H1 (cell line): ENCODE results near the gene ASAP3. TPM values are rescaled to one million over a fixed set of nuclear protein-coding genes. Genes with fewer than 3 reads are reported as not detected.
A peak's percentile ranks its signal among the peaks of the same experiment; 100 is the strongest.

Experiments
- CTCF ChIA-PET: fragments of 300-600 bp; sonication (Branson Sonifier 250); formaldehyde crosslinking; loops from one replicate; lab custom pipeline; 2021; ENCODE audit not compliant: partially characterized antibody; lab: Charles Lee
- POLR2A ChIA-PET: fragments of 300-600 bp; sonication (Branson Sonifier 250); formaldehyde crosslinking; loops from one replicate; lab custom pipeline; 2021; ENCODE audit warnings: inconsistent platforms; ENCODE audit not compliant: partially characterized antibody; lab: Charles Lee
- DNase-seq, 2 experiments: peaks; one replicate each; pipeline versions ENCODE4 v3.0.0 to v3.0.0-alpha.2; 2010 to 2022; ENCODE audit warnings: low spot score in 2 of 2, low read depth in 1 of 2, mixed read lengths in 1 of 2
- FAIRE-seq: peaks from 2 replicates; lab custom pipeline; 2011; peaks lifted over from hg19 to GRCh38; lab: Jason Lieb, UNC
- H2AFZ ChIP-seq: 2 replicates; pipeline ENCODE4 v1.8.1; 2012; ENCODE audit warnings: low read length, inconsistent platforms
- H2AK5ac ChIP-seq: 2 replicates; pipeline ENCODE4 v1.6.1; 2013; ENCODE audit warnings: low read depth, low read length
- H2BK120ac ChIP-seq: replicated peaks from 2 replicates; pipeline ENCODE3; 2013; ENCODE audit warnings: low read depth, low read length, inconsistent platforms
- H2BK12ac ChIP-seq: 2 replicates; pipeline ENCODE4 v1.6.1; 2013; ENCODE audit warnings: low read depth, low read length
- H2BK15ac ChIP-seq: 2 replicates; pipeline ENCODE4 v1.6.1; 2013; ENCODE audit warnings: low read length
- H2BK20ac ChIP-seq: 2 replicates; pipeline ENCODE4 v1.6.1; 2013; ENCODE audit warnings: low read length
- H2BK5ac ChIP-seq: 2 replicates; pipeline ENCODE4 v1.6.1; 2013; ENCODE audit warnings: low read depth, low read length
- H3K14ac ChIP-seq: 2 replicates; pipeline ENCODE4 v1.6.1; 2013; ENCODE audit warnings: inconsistent platforms; ENCODE audit not compliant: insufficient read length
- H3K18ac ChIP-seq: 2 replicates; pipeline ENCODE4 v1.6.1; 2013; ENCODE audit warnings: low read length; ENCODE audit errors: extremely low read depth
- H3K23ac ChIP-seq: 2 replicates; pipeline ENCODE4 v1.6.1; 2013; ENCODE audit warnings: inconsistent platforms; ENCODE audit not compliant: insufficient read length
- H3K23me2 ChIP-seq: 2 replicates; pipeline ENCODE4 v1.6.1; 2013; ENCODE audit warnings: low read depth, low read length
- H3K27ac ChIP-seq: 2 replicates; pipeline ENCODE4 v1.6.1; 2011; ENCODE audit warnings: low read depth, low read length, inconsistent platforms
- H3K27me3 ChIP-seq, 4 experiments: replicated peaks in 1 of 4; 1 replicate in 1 of 4; 2 replicates in 3 of 4; pipeline versions ENCODE4 v1.6.1 to v1.8.1; 2011 to 2013; ENCODE audit warnings: low read length in 3 of 4, mild to moderate bottlenecking in 3 of 4, inconsistent platforms in 2 of 4, mixed read lengths in 2 of 4, moderate library complexity in 1 of 4; ENCODE audit not compliant: control insufficient read depth in 3 of 4, insufficient read depth in 3 of 4; ENCODE audit errors: extremely low read depth in 1 of 4
- H3K36me3 ChIP-seq, 4 experiments: 2 replicates each; pipeline versions ENCODE4 v1.6.1 to v1.8.1; 2011 to 2013; ENCODE audit warnings: mild to moderate bottlenecking in 4 of 4, low read length in 3 of 4, moderate library complexity in 2 of 4, control low read depth in 1 of 4, inconsistent platforms in 1 of 4; ENCODE audit not compliant: insufficient read depth in 4 of 4, control insufficient read depth in 2 of 4
- H3K4ac ChIP-seq: replicated peaks from 2 replicates; pipeline ENCODE3; 2013; ENCODE audit warnings: low read length, low read depth, mixed read lengths, inconsistent platforms; ENCODE audit not compliant: insufficient read length
- H3K4me1 ChIP-seq, 4 experiments: replicated peaks in 1 of 4; 1 replicate in 1 of 4; 2 replicates in 3 of 4; pipeline versions ENCODE4 v1.6.1 to v1.8.1; 2011 to 2013; ENCODE audit warnings: low read length in 3 of 4, inconsistent platforms in 2 of 4, mixed read lengths in 1 of 4; ENCODE audit not compliant: insufficient read depth in 4 of 4, control insufficient read depth in 3 of 4
- H3K4me2 ChIP-seq, 2 experiments: 2 replicates each; pipeline versions ENCODE4 v1.6.1 to v1.8.1; 2011 to 2013; ENCODE audit warnings: low read depth in 2 of 2, low read length in 2 of 2, control low read depth in 1 of 2, inconsistent platforms in 1 of 2, mild to moderate bottlenecking in 1 of 2; ENCODE audit not compliant: insufficient read depth in 1 of 2
- H3K4me3 ChIP-seq, 4 experiments: fragments of 200-600, 300-600 bp in 1 of 4; sonication (generic), shearing (Covaris generic), sonication (Bioruptor Twin) in 1 of 4; 2 replicates each; pipeline versions ENCODE4 v1.5.1 to v1.8.1; 2011 to 2016; ENCODE audit warnings: low read length in 4 of 4, low read depth in 3 of 4, control low read depth in 2 of 4, inconsistent platforms in 2 of 4, mild to moderate bottlenecking in 2 of 4, mixed read lengths in 1 of 4, moderate library complexity in 1 of 4; ENCODE audit not compliant: insufficient read depth in 2 of 4; ENCODE audit errors: extremely low read depth in 1 of 4
- H3K56ac ChIP-seq: replicated peaks from 2 replicates; pipeline ENCODE3; 2013; ENCODE audit warnings: low read depth, mild to moderate bottlenecking, mixed read lengths, low read length, inconsistent platforms; ENCODE audit not compliant: insufficient read length
- H3K79me1 ChIP-seq: 2 replicates; pipeline ENCODE4 v1.6.1; 2013; ENCODE audit warnings: low read depth, low read length, control low read depth
- H3K79me2 ChIP-seq, 2 experiments: 2 replicates each; pipeline versions ENCODE4 v1.6.1 to v1.8.1; 2012 to 2013; ENCODE audit warnings: low read length in 2 of 2, mild to moderate bottlenecking in 2 of 2, inconsistent platforms in 1 of 2; ENCODE audit not compliant: insufficient read depth in 2 of 2, control insufficient read depth in 1 of 2
- H3K9ac ChIP-seq, 4 experiments: replicated peaks in 1 of 4; 1 replicate in 1 of 4; 2 replicates in 3 of 4; pipeline versions ENCODE4 v1.6.1 to v1.8.1; 2011 to 2013; ENCODE audit warnings: low read depth in 3 of 4, low read length in 3 of 4, control low read depth in 2 of 4, mild to moderate bottlenecking in 2 of 4, moderate library complexity in 2 of 4, inconsistent platforms in 1 of 4; ENCODE audit errors: extremely low read depth in 1 of 4
- H3K9me3 ChIP-seq, 2 experiments: 2 replicates each; pipeline versions ENCODE4 v1.6.1 to v1.8.1; 2012 to 2013; ENCODE audit warnings: mild to moderate bottlenecking in 2 of 2, moderate library complexity in 2 of 2, control low read depth in 1 of 2, inconsistent platforms in 1 of 2, low read depth in 1 of 2, low read length in 1 of 2, mixed read lengths in 1 of 2; ENCODE audit not compliant: insufficient read depth in 2 of 2
- H4K20me1 ChIP-seq, 2 experiments: replicated peaks in 1 of 2; 2 replicates each; pipeline versions ENCODE3 to v1.8.1; 2011 to 2013; ENCODE audit warnings: inconsistent platforms in 2 of 2, low read length in 2 of 2, mild to moderate bottlenecking in 1 of 2; ENCODE audit not compliant: insufficient read depth in 2 of 2, control insufficient read depth in 1 of 2
- H4K5ac ChIP-seq: 2 replicates; pipeline ENCODE4 v1.6.1; 2013; ENCODE audit warnings: low read length, low read depth, mixed read lengths, inconsistent platforms; ENCODE audit not compliant: insufficient read length
- H4K8ac ChIP-seq: 2 replicates; pipeline ENCODE4 v1.8.0; 2013; ENCODE audit warnings: mild to moderate bottlenecking, moderate library complexity, low read length, inconsistent platforms; ENCODE audit not compliant: insufficient read depth; ENCODE audit errors: extremely low read depth
- H4K91ac ChIP-seq: replicated peaks from 2 replicates; pipeline ENCODE3; 2013; ENCODE audit warnings: low read length, mixed read lengths, inconsistent platforms; ENCODE audit not compliant: insufficient read length
- CBX5 ChIP-seq: fragments of 300-800, 300-1000 bp; sonication (generic); IDR thresholded peaks from 2 replicates; pipeline ENCODE4 v1.7.1; 2016; ENCODE audit warnings: antibody characterized with exemption, low read length, low read depth
- FOSL1 ChIP-seq: IDR thresholded peaks from 2 replicates; pipeline ENCODE4 v1.6.1; 2011; ENCODE audit warnings: mild to moderate bottlenecking, low read depth, low read length, moderate library complexity; ENCODE audit not compliant: insufficient read depth
- GTF2F1 ChIP-seq: IDR thresholded peaks from 2 replicates; pipeline ENCODE4 v1.6.1; 2012; ENCODE audit warnings: low read depth, low read length, improper control_type of control experiment, borderline replicate concordance
- HDAC6 ChIP-seq: IDR thresholded peaks from one replicate; pipeline ENCODE4 v1.7.1; 2012; ENCODE audit warnings: low read depth, mild to moderate bottlenecking, inconsistent platforms, low read length, moderate library complexity
- JUN ChIP-seq: IDR thresholded peaks from 2 replicates; pipeline ENCODE4 v1.6.1; 2011; ENCODE audit warnings: low read depth, mild to moderate bottlenecking, improper control_type of control experiment, low read length
- KDM4A ChIP-seq: IDR thresholded peaks from one replicate; pipeline ENCODE4 v1.7.1; 2012; ENCODE audit warnings: low read depth, mild to moderate bottlenecking, moderate library complexity, low read length, inconsistent platforms; ENCODE audit not compliant: severe bottlenecking
- RXRA ChIP-seq: IDR thresholded peaks from 2 replicates; pipeline ENCODE4 v1.6.1; 2011; ENCODE audit warnings: low read depth, mild to moderate bottlenecking, low read length, moderate library complexity; ENCODE audit not compliant: insufficient read depth
- SIRT6 ChIP-seq: IDR thresholded peaks from one replicate; pipeline ENCODE4 v1.7.1; 2012; ENCODE audit warnings: low read length, inconsistent platforms
- SUZ12 ChIP-seq: fragments of 200-600 bp; sonication (generic); IDR thresholded peaks from 2 replicates; pipeline ENCODE4 v1.6.1; 2012; ENCODE audit warnings: mild to moderate bottlenecking, inconsistent platforms, low read length, moderate library complexity, mixed read lengths
- ZNF274 ChIP-seq: IDR thresholded peaks from 2 replicates; pipeline ENCODE4 v1.7.0; 2012; ENCODE audit warnings: low read length, borderline replicate concordance; ENCODE audit errors: extremely low read depth
- WGBS, 2 experiments: shearing (Covaris generic) in 1 of 2; methylation state at CpG; one replicate each; pipeline versions ENCODE4 v1.1.6 to v1.1.7; 2013 to 2015; ENCODE audit warnings: low lambda C conversion rate in 2 of 2, mixed read lengths in 2 of 2, inconsistent platforms in 1 of 2, low coverage in 1 of 2, missing lambda C conversion rate in 1 of 2; ENCODE audit not compliant: insufficient replicate concordance in 2 of 2, insufficient coverage in 1 of 2, insufficient read length in 1 of 2; ENCODE audit errors: extremely low coverage in 1 of 2, missing lambda C conversion rate in 1 of 2; 5-methylcytosine and 5-hydroxymethylcytosine counted together
- polyA plus RNA-seq, 7 experiments: library from polyadenylated mRNA; depleted of rRNA in 3 of 7; stranded (reverse) in 5 of 7; unstranded in 2 of 7; fragments of >200 nt in 5 of 7; fragments of 200-250 nt in 2 of 7; gene quantifications; 1 replicate in 5 of 7; 2 replicates in 1 of 7; 4 replicates in 1 of 7; pipeline versions ENCODE4 v1.2.1 to v1.2.3, GENCODE V29; 2011 to 2013; ENCODE audit warnings: missing spikeins in 2 of 7, mixed read lengths in 2 of 7
- total RNA-seq: library from RNA; stranded (reverse); fragmentation: NEBNext Ultra II Directional; extraction: Animal tissue kit (Norgen Biotek cat#: 25700); gene quantifications from 2 replicates; pipeline ENCODE4 v1.2.1, GENCODE V29; 2021

Gene ASAP3
- total and polyA plus RNA-seq, 2 of the 8 experiments (the other 6 are each of a cell fraction or from before 2014, with no cell fraction given) = 53.1 to 58.0 TPM

DNA sequence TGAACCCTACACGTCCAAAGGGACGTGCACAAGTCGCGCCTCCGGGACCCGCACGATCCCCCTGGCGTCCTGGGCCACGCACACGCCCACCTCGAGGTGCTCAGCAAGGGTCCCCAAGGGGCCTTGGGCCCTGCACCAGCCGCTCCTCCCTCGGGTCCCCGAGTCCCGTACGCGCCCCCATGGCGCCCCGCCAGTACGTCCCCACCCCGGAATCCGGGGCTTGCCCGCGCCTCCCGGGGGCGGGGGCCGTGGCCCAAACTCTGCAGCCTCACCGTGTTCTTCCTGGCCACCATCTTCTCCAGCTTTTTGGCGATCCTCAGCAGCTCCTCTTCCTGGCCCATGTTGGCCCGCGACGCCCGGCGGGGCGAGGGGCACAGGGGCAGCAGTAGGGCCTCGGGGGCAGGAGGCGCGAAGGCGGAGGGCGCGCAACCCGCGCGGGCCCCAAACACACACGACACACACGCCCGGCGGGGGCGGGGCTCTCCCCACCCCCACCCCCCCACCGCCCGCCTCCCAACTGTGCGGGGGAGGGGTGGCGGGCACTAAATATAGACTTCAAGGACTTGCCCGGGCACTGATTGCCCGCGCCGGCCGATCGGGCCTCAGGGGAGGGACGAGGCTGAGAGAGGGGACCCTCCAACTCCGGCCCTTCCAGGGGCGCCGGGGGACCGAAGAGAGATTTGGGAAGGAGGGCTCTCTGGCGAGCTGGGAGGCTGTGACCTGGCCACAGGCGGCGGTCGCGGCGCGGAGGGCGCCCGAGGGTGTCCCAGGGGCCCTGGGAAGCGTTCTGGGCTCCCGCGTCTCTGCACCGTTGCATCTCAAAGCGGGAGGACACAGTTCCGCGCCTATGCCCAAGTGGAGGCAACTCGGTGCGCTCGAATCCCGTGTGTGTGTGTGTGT is 59.4 kb downstream of the ASAP3 start, which contains the start of gene TCEA3:
TSS of gene TCEA3 (minus strand) at position 456 of the 900 bp plus-strand sequence. CDS start at position 341, 115 bp downstream.
- ChIA-PET CTCF (interaction anchor here (0.5 to 2.7 kb wide), 15 partner anchors 7 to 1791 kb away, joined by 3 to 13 read pairs (median 3); no protein-coding TSS in a partner anchor), POLR2A (interaction anchor here (0.5 to 3.1 kb wide), 7 partner anchors 10 to 381 kb away, joined by 3 to 14 read pairs (median 3); partner anchors contain the start of genes E2F2 and HNRNPR)
- no peaks in the 10 kb centered on the region for H3K79me2 ChIP-seq
- peaks cover 59 to 76% (median 74%) of the 10 kb centered on the region in 4 experiments for H3K27me3 ChIP-seq
- peaks cover 0 to 5% (median 1%) of the 10 kb centered on the region in 4 experiments; a peak in 3 of 8 replicates for H3K36me3 ChIP-seq
- H3K9me3 ChIP-seq = no peaks in the 10 kb centered on the region; a peak in 1 of 4 replicates
- no peak within 1 kb of the TSS for H3K23ac ChIP-seq
- no peak within 1 kb of the TSS for H2BK5ac ChIP-seq
- H3K56ac ChIP-seq = peak within 1 kb of the TSS; percentile 50
- DNase-seq = peak in 1 of 2 experiments; percentile 71
- peak within 1 kb of the TSS; percentile 75 to 92 for H3K4me2 ChIP-seq
- no peak within 1 kb of the TSS for H2BK12ac ChIP-seq
- no peak within 1 kb of the TSS for H2AFZ ChIP-seq
- H3K23me2 ChIP-seq = peaks cover 8% of the 10 kb centered on the region; the same call in 1 of the 2 replicates
- no peak within 1 kb of the TSS for H2BK20ac ChIP-seq
- H4K20me1 ChIP-seq = peaks cover 19 to 30% of the 10 kb centered on the region in 2 experiments
- no peak within 1 kb of the TSS; the same call in 1 of the 2 replicates for H3K18ac ChIP-seq
- no peak within 1 kb of the TSS for H4K91ac ChIP-seq
- no peak within 1 kb of the TSS for H2AK5ac ChIP-seq
- H3K79me1 ChIP-seq = 0 out of 2 replicates have a peak, but pooled peaks cover 3% of the 10 kb centered on the region
- H3K4me3 ChIP-seq = peak within 1 kb of the TSS; percentile 30 to 59 (median 34)
- H3K4ac ChIP-seq = no peak within 1 kb of the TSS
- no peak for FAIRE-seq
- peak within 1 kb of the TSS in 1 of 4 experiments; percentile 18; a peak in 1 of 7 replicates for H3K9ac ChIP-seq
- H3K4me1 ChIP-seq = peaks cover 1 to 11% (median 3%) of the 10 kb centered on the region in 4 experiments; a peak in 6 of 7 replicates
- no peak within 1 kb of the TSS for H4K5ac ChIP-seq
- H3K14ac ChIP-seq = no peak within 1 kb of the TSS
- no peak within 1 kb of the TSS for H2BK15ac ChIP-seq
- H4K8ac ChIP-seq = 0 out of 2 replicates have a peak within 1 kb of the TSS, but pooled peaks have one; percentile 2
- H2BK120ac ChIP-seq = no peak within 1 kb of the TSS
- no peak within 1 kb of the TSS for H3K27ac ChIP-seq
- 4% methylated on average over 54 of the region's 84 CpGs; no CpG with 5 or more reads in 1 of the 2 experiments for WGBS, 2 experiments
- TF ChIP-seq FOSL1 = no peak
- peak; percentile 74 for TF ChIP-seq SUZ12
- TF ChIP-seq SIRT6 = no peak
- no peak for TF ChIP-seq ZNF274
- no peak for TF ChIP-seq JUN
- no peak for TF ChIP-seq RXRA
- no peak for TF ChIP-seq CBX5
- TF ChIP-seq GTF2F1 = no peak
- no peak for TF ChIP-seq KDM4A
- TF ChIP-seq HDAC6 = no peak
